Stimulated activated CD8-positive, alpha-beta memory T cell treated with anti-CD3 and anti-CD28 coated beads, Interleukin-12 subunit alpha, Interleukin-12 subunit beta, amount 100 ng/mL, for 4 hours (primary cell): ENCODE data around the gene GOPC.

Source experiments
- DNase-seq: peaks from one replicate; pipeline ENCODE4 v3.0.0-alpha.2; 2020; ENCODE audit warnings: low read depth

Gene GOPC

DNA sequence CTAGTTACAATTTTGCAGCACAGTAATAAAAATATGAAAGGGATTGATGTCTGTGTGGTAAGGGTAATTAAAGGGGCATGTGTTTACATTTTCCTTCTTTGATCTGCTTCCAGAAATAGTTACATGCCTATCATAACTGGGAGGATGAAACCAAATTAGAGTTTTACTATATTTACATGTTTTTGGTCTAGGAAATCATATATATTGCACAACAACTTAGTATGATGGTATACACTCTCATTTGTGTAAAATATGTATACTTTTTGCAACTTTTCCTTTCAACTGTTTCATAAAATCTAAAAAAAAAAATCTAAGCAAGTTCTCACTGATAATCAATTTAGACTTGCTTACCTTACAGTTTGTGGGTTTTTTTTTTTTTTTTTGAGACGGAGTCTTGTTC, 87.7 kb downstream of the GOPC start:
- no peak for DNase-seq

- DNase-seq: no peak
Observed at GRCh38 chr6:117513778-117514365, 88.4 kb downstream of the GOPC start.

- no peak for DNase-seq
Observed at GRCh38 chr6:117512987-117513573, 89.2 kb downstream of the GOPC start.

- DNase-seq: no peak
Observed at GRCh38 chr6:117512056-117512828, 90.1 kb downstream of the GOPC start.
